Smooth muscle cell (in vitro differentiated cells): ENCODE results near the gene VTCN1. TPM values are rescaled to one million over a fixed set of nuclear protein-coding genes. Genes with fewer than 3 reads are reported as not detected.
"Not testable (repeated sequence)": the region's sequence is repeated elsewhere in the genome, so short reads cannot be mapped to it uniquely, and the experiment has no call there.

Experiments used
- DNase-seq: peaks from one replicate; lab custom pipeline; 2025; ENCODE audit not compliant: unreplicated experiment; lab: John Stamatoyannopoulos, UW
- H2AFZ ChIP-seq: fragments of 200-600 bp; sonication (generic); 2 replicates; pipeline ENCODE4 v1.6.0; 2016; ENCODE audit warnings: antibody characterized with exemption, low read depth, mild to moderate bottlenecking
- H3F3A ChIP-seq: fragments of 200-600 bp; sonication (generic); 2 replicates; pipeline ENCODE4 v1.6.0; 2017; ENCODE audit warnings: antibody characterized with exemption, low read depth
- H3K27ac ChIP-seq: fragments of 200-600 bp; sonication (generic); 2 replicates; pipeline ENCODE4 v1.5.1; 2016; ENCODE audit warnings: low read depth, mild to moderate bottlenecking
- H3K27me3 ChIP-seq: fragments of 200-600 bp; sonication (generic); 2 replicates; pipeline ENCODE4 v1.6.1; 2016; ENCODE audit warnings: low read depth, mild to moderate bottlenecking
- H3K36me3 ChIP-seq: fragments of 200-600 bp; sonication (generic); 2 replicates; pipeline ENCODE4 v1.5.1; 2016; ENCODE audit warnings: low read depth
- H3K4me1 ChIP-seq: fragments of 200-600 bp; sonication (generic); 2 replicates; pipeline ENCODE4 v1.5.1; 2016; ENCODE audit warnings: low read depth
- H3K4me2 ChIP-seq: fragments of 200-600 bp; sonication (generic); 2 replicates; pipeline ENCODE4 v1.6.0; 2016; ENCODE audit warnings: mild to moderate bottlenecking
- H3K4me3 ChIP-seq: fragments of 200-600 bp; sonication (generic); 2 replicates; pipeline ENCODE4 v1.5.1; 2016; ENCODE audit warnings: mild to moderate bottlenecking
- H3K79me2 ChIP-seq: fragments of 200-600 bp; sonication (generic); 2 replicates; pipeline ENCODE4 v1.6.0; 2016; ENCODE audit warnings: low read depth, mild to moderate bottlenecking
- H3K9ac ChIP-seq: fragments of 200-600 bp; sonication (generic); 2 replicates; pipeline ENCODE4 v1.6.0; 2016; ENCODE audit warnings: low read depth
- H3K9me3 ChIP-seq: fragments of 200-600 bp; sonication (generic); replicated peaks from 2 replicates; pipeline ENCODE4 v1.5.1; 2016; ENCODE audit warnings: low read depth
- H4K20me1 ChIP-seq: fragments of 200-600 bp; sonication (generic); 2 replicates; pipeline ENCODE4 v1.6.0; 2016; ENCODE audit warnings: low read depth
- WGBS: methylation state at CpG from one replicate; pipeline ENCODE4 v1.1.7; 2016; ENCODE audit warnings: low lambda C conversion rate; 5-methylcytosine and 5-hydroxymethylcytosine counted together
- polyA plus RNA-seq: library from polyadenylated mRNA; unstranded; fragments of >200 nt; fragmentation: Nextera tagmentation; extraction: Ambion mirVana; gene quantifications from 2 replicates; pipeline ENCODE4 v1.2.1, GENCODE V29; 2016
- total RNA-seq: library from RNA; depleted of rRNA; stranded (reverse); fragments of >200 nt; gene quantifications from 2 replicates; pipeline ENCODE4 v1.2.3, GENCODE V29; 2014
- TF ChIP-seq, protein P1 (sequence below): fragments of 200-600 bp; sonication (generic); IDR thresholded peaks from 2 replicates; pipeline ENCODE4 v1.5.1; 2017; ENCODE audit warnings: borderline replicate concordance, mild to moderate bottlenecking, antibody characterized with exemption; ENCODE audit not compliant: insufficient read depth, poor library complexity, severe bottlenecking

VTCN1 gene
- total and polyA plus RNA-seq, 2 experiments from 2014 or later: 7.1 to 33.0 TPM

DNA sequence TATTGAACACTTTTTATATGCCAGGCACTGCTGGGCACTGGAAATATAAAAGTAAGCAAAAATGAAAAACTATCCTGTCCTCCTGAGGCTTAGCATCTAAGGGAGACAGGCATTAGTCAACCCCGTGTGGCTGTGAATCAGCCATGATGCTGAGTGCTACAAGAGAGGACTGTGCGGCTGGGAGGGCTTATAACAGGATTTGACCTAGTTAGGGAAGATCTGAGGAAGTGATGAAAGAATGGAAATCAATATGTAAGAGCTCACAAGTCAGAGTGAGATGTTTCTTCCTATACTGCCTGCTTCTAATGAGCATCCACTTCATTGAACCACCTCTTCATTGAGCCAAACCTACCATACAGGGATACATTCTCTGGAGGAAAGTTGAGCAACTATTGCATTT lies 104.2 kb downstream of the VTCN1 start:
- no peaks in the 10 kb centered on the region for H3K36me3 ChIP-seq
- H3K27me3 ChIP-seq: no peaks in the 10 kb centered on the region
- no peaks in the 10 kb centered on the region for H3F3A ChIP-seq
- no peak overlapping the region for H3K9ac ChIP-seq
- H2AFZ ChIP-seq: no peak overlapping the region
- TF ChIP-seq, protein P1, sequence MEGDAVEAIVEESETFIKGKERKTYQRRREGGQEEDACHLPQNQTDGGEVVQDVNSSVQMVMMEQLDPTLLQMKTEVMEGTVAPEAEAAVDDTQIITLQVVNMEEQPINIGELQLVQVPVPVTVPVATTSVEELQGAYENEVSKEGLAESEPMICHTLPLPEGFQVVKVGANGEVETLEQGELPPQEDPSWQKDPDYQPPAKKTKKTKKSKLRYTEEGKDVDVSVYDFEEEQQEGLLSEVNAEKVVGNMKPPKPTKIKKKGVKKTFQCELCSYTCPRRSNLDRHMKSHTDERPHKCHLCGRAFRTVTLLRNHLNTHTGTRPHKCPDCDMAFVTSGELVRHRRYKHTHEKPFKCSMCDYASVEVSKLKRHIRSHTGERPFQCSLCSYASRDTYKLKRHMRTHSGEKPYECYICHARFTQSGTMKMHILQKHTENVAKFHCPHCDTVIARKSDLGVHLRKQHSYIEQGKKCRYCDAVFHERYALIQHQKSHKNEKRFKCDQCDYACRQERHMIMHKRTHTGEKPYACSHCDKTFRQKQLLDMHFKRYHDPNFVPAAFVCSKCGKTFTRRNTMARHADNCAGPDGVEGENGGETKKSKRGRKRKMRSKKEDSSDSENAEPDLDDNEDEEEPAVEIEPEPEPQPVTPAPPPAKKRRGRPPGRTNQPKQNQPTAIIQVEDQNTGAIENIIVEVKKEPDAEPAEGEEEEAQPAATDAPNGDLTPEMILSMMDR: no peak
- no peaks in the 10 kb centered on the region for H4K20me1 ChIP-seq
- no peaks in the 10 kb centered on the region for H3K4me1 ChIP-seq
- no peak overlapping the region for H3K4me2 ChIP-seq
- H3K9me3 ChIP-seq: no peaks in the 10 kb centered on the region
- no peak overlapping the region for H3K4me3 ChIP-seq
- no peaks in the 10 kb centered on the region for H3K79me2 ChIP-seq
- no peak overlapping the region for H3K27ac ChIP-seq
- no peak for DNase-seq
- WGBS: 65% methylated on average over 2 of the region's 2 CpGs

DNA sequence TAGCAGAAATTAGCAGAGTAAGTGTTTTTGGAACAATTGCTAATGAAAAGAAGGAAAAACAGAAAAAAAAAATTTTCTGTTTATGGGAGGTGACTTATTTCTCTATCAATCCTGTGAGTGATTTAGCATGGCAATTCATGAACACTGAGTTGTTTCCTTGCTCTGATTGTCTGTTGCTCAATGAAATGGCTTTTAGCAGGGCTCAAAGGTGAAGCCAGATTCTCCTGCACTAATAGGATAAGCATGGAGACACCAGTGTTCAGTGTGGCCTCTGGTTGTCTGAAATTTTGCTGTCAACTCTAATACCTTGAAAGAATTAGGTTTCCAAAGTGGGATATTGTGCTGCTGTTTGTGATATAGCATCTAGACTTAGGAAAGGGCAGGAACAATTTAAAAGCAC lies 105.0 kb downstream of the VTCN1 start:
- Histone ChIP-seq H3K9ac (no peak overlapping the region), H3K4me2 (no peak overlapping the region), H3K79me2 (no peaks in the 10 kb centered on the region), H3K36me3 (no peaks in the 10 kb centered on the region), H3K4me1 (no peaks in the 10 kb centered on the region), H3K4me3 (no peak overlapping the region), H3K9me3 (no peaks in the 10 kb centered on the region), H2AFZ (no peak overlapping the region), H3K27ac (no peak overlapping the region), H3F3A (no peaks in the 10 kb centered on the region), H4K20me1 (no peaks in the 10 kb centered on the region), H3K27me3 (no peaks in the 10 kb centered on the region)
- no peak for DNase-seq
- TF ChIP-seq, protein P1: no peak

- Histone ChIP-seq H3K9ac (no peak overlapping the region), H4K20me1 (no peaks in the 10 kb centered on the region), H3F3A (no peaks in the 10 kb centered on the region), H3K79me2 (no peaks in the 10 kb centered on the region), H3K4me3 (no peak overlapping the region), H3K27me3 (no peaks in the 10 kb centered on the region), H3K9me3 (no peaks in the 10 kb centered on the region), H2AFZ (no peak overlapping the region), H3K36me3 (no peaks in the 10 kb centered on the region), H3K4me1 (no peaks in the 10 kb centered on the region), H3K4me2 (no peak overlapping the region), H3K27ac (no peak overlapping the region)
- TF ChIP-seq, protein P1: no peak
- DNase-seq: no peak
- WGBS: 94% methylated on average over 3 of the region's 3 CpGs
Measured at GRCh38 chr1:117104986-117105385, 105.7 kb downstream of the VTCN1 start.

GRCh38 chr1:117101858-117102257 lies 108.9 kb downstream of the VTCN1 start:
- not testable (repeated sequence) for H3K79me2 ChIP-seq, H3K4me2 ChIP-seq, H3K4me3 ChIP-seq, H3K4me1 ChIP-seq, H3K9me3 ChIP-seq, H2AFZ ChIP-seq, H3K27ac ChIP-seq, H3K27me3 ChIP-seq, H3F3A ChIP-seq, DNase-seq, H3K36me3 ChIP-seq, H3K9ac ChIP-seq, H4K20me1 ChIP-seq
- 95% methylated on average over 3 of the region's 3 CpGs for WGBS
